Effector memory CD4-positive, alpha-beta T cell (primary cell): Measurements from ENCODE around the gene RPRD1B.

ENCODE experiments used
- DNase-seq, 3 donors: peaks; one replicate each; pipeline ENCODE4 v3.0.0-alpha.2; 2020
- H3K27ac ChIP-seq: 2 replicates; pipeline ENCODE4 v1.7.0; 2013; ENCODE audit warnings: mild to moderate bottlenecking, low read length, moderate library complexity; ENCODE audit not compliant: insufficient read depth, poor library complexity, severe bottlenecking
- H3K27me3 ChIP-seq: replicated peaks from 2 replicates; pipeline ENCODE4 v1.7.0; 2013; ENCODE audit warnings: mild to moderate bottlenecking, low read length; ENCODE audit not compliant: insufficient read depth, control insufficient read depth, poor library complexity, severe bottlenecking
- H3K36me3 ChIP-seq: 2 replicates; pipeline ENCODE4 v1.7.0; 2013; ENCODE audit warnings: mild to moderate bottlenecking, low read length, moderate library complexity; ENCODE audit not compliant: control insufficient read depth, insufficient read depth
- H3K4me1 ChIP-seq: 2 replicates; pipeline ENCODE4 v1.7.0; 2013; ENCODE audit warnings: low read length, mild to moderate bottlenecking; ENCODE audit not compliant: control insufficient read depth, insufficient read depth, poor library complexity, severe bottlenecking
- H3K4me3 ChIP-seq: 2 replicates; pipeline ENCODE4 v1.7.0; 2013; ENCODE audit warnings: low read length, low read depth, mild to moderate bottlenecking; ENCODE audit not compliant: insufficient read depth, poor library complexity, severe bottlenecking
- H3K9me3 ChIP-seq: 2 replicates; pipeline ENCODE4 v1.7.0; 2013; ENCODE audit warnings: mild to moderate bottlenecking, low read length, moderate library complexity; ENCODE audit not compliant: control insufficient read depth

The RPRD1B gene

GRCh38 chr20:38017959-38018358 lies 15.6 kb upstream of the RPRD1B start:
- Histone ChIP-seq H3K27me3 (no peaks in the 10 kb centered on the region), H3K9me3 (peaks cover 6% of the 10 kb centered on the region), H3K36me3 (peaks cover 30% of the 10 kb centered on the region), H3K27ac (no peak overlapping the region), H3K4me1 (no peaks in the 10 kb centered on the region), H3K4me3 (no peak overlapping the region)
- no peak for DNase-seq

GRCh38 chr20:38018385-38018784 lies 15.2 kb upstream of the RPRD1B start:
- no peak for DNase-seq
- H3K4me3 ChIP-seq: no peak overlapping the region
- peaks cover 26% of the 10 kb centered on the region for H3K36me3 ChIP-seq

GRCh38 chr20:38021087-38021772 lies 12.3 kb upstream of the RPRD1B start:
- Histone ChIP-seq H3K27ac (no peak overlapping the region), H3K4me3 (no peak overlapping the region), H3K4me1 (no peaks in the 10 kb centered on the region), H3K9me3 (peaks cover 6% of the 10 kb centered on the region), H3K36me3 (peaks cover 22% of the 10 kb centered on the region), H3K27me3 (no peaks in the 10 kb centered on the region)
- no peak for DNase-seq

More at GRCh38 chr20:38018385-38018784, 15.2 kb upstream of the RPRD1B start:
- H3K27ac ChIP-seq: no peak overlapping the region
- H3K27me3 ChIP-seq: no peaks in the 10 kb centered on the region
- H3K9me3 ChIP-seq: peaks cover 6% of the 10 kb centered on the region
- H3K4me1 ChIP-seq: no peaks in the 10 kb centered on the region

GRCh38 chr20:38023181-38024001 lies 10.2 kb upstream of the RPRD1B start:
- no peak overlapping the region for H3K4me3 ChIP-seq
- no peak for DNase-seq

GRCh38 chr20:38024496-38024895 lies 9.1 kb upstream of the RPRD1B start:
- DNase-seq: no peak
- H3K27me3 ChIP-seq: no peaks in the 10 kb centered on the region
- H3K36me3 ChIP-seq: peaks cover 4% of the 10 kb centered on the region
- H3K4me1 ChIP-seq: no peaks in the 10 kb centered on the region
- H3K9me3 ChIP-seq: no peaks in the 10 kb centered on the region
- H3K4me3 ChIP-seq: no peak overlapping the region
- H3K27ac ChIP-seq: no peak overlapping the region

More at GRCh38 chr20:38023181-38024001, 10.2 kb upstream of the RPRD1B start:
- no peaks in the 10 kb centered on the region for H3K4me1 ChIP-seq
- no peak overlapping the region for H3K27ac ChIP-seq
- H3K27me3 ChIP-seq: no peaks in the 10 kb centered on the region
- H3K9me3 ChIP-seq: peaks cover 4% of the 10 kb centered on the region
- H3K36me3 ChIP-seq: peaks cover 8% of the 10 kb centered on the region

GRCh38 chr20:38029453-38029852 lies 4.1 kb upstream of the RPRD1B start:
- DNase-seq: no peak
- Histone ChIP-seq H3K36me3 (peaks cover 4% of the 10 kb centered on the region), H3K4me3 (no peak overlapping the region), H3K27ac (no peak overlapping the region), H3K4me1 (peaks cover 10% of the 10 kb centered on the region), H3K27me3 (no peaks in the 10 kb centered on the region), H3K9me3 (no peaks in the 10 kb centered on the region)

- no peaks in the 10 kb centered on the region for H3K9me3 ChIP-seq
- DNase-seq: no peak
- no peaks in the 10 kb centered on the region for H3K36me3 ChIP-seq
- peak overlapping the region; percentile 94 for H3K4me3 ChIP-seq
- no peaks in the 10 kb centered on the region for H3K27me3 ChIP-seq
- H3K4me1 ChIP-seq: peaks cover 24% of the 10 kb centered on the region
- H3K27ac ChIP-seq: no peak overlapping the region
These were observed 1.6 kb upstream of the RPRD1B start for GRCh38 chr20:38031957-38032356.

GRCh38 chr20:38032585-38033329 lies 789 bp upstream of the RPRD1B start:
- no peaks in the 10 kb centered on the region for H3K36me3 ChIP-seq
- no peaks in the 10 kb centered on the region for H3K27me3 ChIP-seq
- H3K27ac ChIP-seq: peak overlapping the region; percentile 99
- H3K9me3 ChIP-seq: no peaks in the 10 kb centered on the region
- peak overlapping the region; percentile 94 for H3K4me3 ChIP-seq
- H3K4me1 ChIP-seq: peaks cover 30% of the 10 kb centered on the region
- DNase-seq: peak in 1 of 3 donors; percentile 20

- Histone ChIP-seq H3K27ac (peak overlapping the region; percentile 99), H3K4me3 (peak overlapping the region; percentile 94), H3K27me3 (no peaks in the 10 kb centered on the region), H3K9me3 (no peaks in the 10 kb centered on the region), H3K4me1 (peaks cover 30% of the 10 kb centered on the region), H3K36me3 (no peaks in the 10 kb centered on the region)
- no peak for DNase-seq
These were observed 633 bp downstream of the RPRD1B start for GRCh38 chr20:38034108-38034649.
